Tibial nerve (tissue), 4 donors: Measurements from ENCODE around the gene STRIP2.

Source experiments
- EP300 ChIP-seq, 2 donors: sonication (generic); formaldehyde crosslinking; IDR thresholded peaks; one replicate each; pipeline ENCODE4 v1.6.1; 2017; ENCODE audit warnings: antibody characterized with exemption in 2 of 2, mild to moderate bottlenecking in 1 of 2
- POLR2A ChIP-seq, 2 donors: fragments of 450-650 bp; IDR thresholded peaks; one replicate each; pipeline ENCODE4 v1.6.1; 2017; ENCODE audit warnings: antibody characterized with exemption in 2 of 2, mild to moderate bottlenecking in 2 of 2, moderate library complexity in 2 of 2
- TF ChIP-seq, protein P1 (sequence below), 5 experiments: fragments of 200-600 bp in 3 of 5; fragments of 450-650 bp in 2 of 5; sonication (generic) in 3 of 5; IDR thresholded peaks; one replicate each; pipeline ENCODE4 v1.5.1; 2016 to 2019; ENCODE audit warnings: antibody characterized with exemption in 5 of 5, mild to moderate bottlenecking in 3 of 5, moderate library complexity in 2 of 5

GRCh38 chr7:129417073-129417472, 17.2 kb upstream of the STRIP2 start:
- TF ChIP-seq, protein P1, sequence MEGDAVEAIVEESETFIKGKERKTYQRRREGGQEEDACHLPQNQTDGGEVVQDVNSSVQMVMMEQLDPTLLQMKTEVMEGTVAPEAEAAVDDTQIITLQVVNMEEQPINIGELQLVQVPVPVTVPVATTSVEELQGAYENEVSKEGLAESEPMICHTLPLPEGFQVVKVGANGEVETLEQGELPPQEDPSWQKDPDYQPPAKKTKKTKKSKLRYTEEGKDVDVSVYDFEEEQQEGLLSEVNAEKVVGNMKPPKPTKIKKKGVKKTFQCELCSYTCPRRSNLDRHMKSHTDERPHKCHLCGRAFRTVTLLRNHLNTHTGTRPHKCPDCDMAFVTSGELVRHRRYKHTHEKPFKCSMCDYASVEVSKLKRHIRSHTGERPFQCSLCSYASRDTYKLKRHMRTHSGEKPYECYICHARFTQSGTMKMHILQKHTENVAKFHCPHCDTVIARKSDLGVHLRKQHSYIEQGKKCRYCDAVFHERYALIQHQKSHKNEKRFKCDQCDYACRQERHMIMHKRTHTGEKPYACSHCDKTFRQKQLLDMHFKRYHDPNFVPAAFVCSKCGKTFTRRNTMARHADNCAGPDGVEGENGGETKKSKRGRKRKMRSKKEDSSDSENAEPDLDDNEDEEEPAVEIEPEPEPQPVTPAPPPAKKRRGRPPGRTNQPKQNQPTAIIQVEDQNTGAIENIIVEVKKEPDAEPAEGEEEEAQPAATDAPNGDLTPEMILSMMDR (IDR thresholded peaks at IDR 0.05), result no peak
- TF ChIP-seq POLR2A (IDR thresholded peaks at IDR 0.05) (no peak), EP300 (IDR thresholded peaks at IDR 0.05) (no peak)
